ENCODE results near the gene ORMDL2.
"Not testable (repeated sequence)": the region's sequence is repeated elsewhere in the genome, so short reads cannot be mapped to it uniquely, and the experiment has no call there.

ORMDL2 gene

GRCh38 chr12:55828357-55828756 is 10.5 kb downstream of the ORMDL2 start:
- DNase-seq (ENCODE audit: low read depth in 1 of 2, low spot score in 1 of 2): no peak

- no peak for DNase-seq (ENCODE audit: low read depth in 1 of 2, low spot score in 1 of 2)
These were observed 12.2 kb downstream of the ORMDL2 start for GRCh38 chr12:55829967-55830600.

- no peak for DNase-seq (ENCODE audit: low read depth in 1 of 2, low spot score in 1 of 2)
These were observed 13.0 kb downstream of the ORMDL2 start for GRCh38 chr12:55830601-55831446.

- no peak for DNase-seq (ENCODE audit: low read depth in 1 of 2, low spot score in 1 of 2)
These were observed 13.6 kb downstream of the ORMDL2 start for GRCh38 chr12:55831447-55831815.

DNA sequence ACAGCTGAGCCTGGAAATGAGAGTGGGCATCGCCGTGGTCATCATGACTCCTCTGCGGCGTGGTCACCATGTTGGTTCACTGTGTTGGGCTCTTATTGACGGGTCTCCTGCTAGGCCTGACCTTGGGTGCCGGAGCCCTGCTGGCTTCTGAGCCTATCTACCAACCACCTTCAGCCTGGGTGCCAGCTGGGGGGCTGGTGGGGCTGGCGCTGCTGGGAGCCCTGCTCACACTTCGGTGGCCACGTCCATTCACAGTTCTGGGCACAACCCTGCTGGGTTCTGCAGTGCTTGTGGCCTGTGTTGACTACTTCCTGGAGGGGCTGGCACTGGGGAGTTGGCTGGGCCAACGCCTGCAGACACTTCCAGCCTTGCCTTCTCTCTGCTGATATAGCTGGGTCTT is 15.2 kb downstream of the ORMDL2 start:
- DNase-seq (ENCODE audit: low read depth in 1 of 2, low spot score in 1 of 2): no peak

DNA sequence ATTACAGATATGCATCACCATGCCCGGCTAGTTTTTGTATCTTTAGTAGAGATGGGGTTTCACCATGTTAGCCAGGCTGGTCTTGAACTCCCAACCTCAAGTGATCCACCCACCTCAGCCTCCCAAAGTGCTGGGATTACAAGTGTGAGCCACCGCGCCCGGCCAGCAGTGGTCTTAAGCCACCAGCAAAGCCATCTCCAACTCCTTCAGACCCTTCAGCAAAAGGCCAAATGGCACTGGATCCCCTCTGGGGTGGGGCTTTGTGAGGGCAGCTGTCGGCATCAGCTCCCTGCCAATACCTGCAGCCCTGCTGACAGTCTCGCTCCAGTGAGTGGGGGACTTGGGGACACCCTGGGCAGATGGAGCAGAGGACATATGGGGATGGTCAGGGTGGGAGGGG is 16.6 kb downstream of the ORMDL2 start:
- not testable (repeated sequence) for DNase-seq (ENCODE audit: low read depth in 1 of 2, low spot score in 1 of 2)

GRCh38 chr12:55838361-55838760 is 20.5 kb downstream of the ORMDL2 start:
- no peak for DNase-seq (ENCODE audit: low read depth in 1 of 2, low spot score in 1 of 2)

GRCh38 chr12:55839345-55840140 is 21.7 kb downstream of the ORMDL2 start:
- no peak for DNase-seq (ENCODE audit: low read depth in 1 of 2, low spot score in 1 of 2)

- DNase-seq (ENCODE audit: low read depth in 1 of 2, low spot score in 1 of 2): no peak
These were observed 22.9 kb downstream of the ORMDL2 start for GRCh38 chr12:55840581-55841351.

GRCh38 chr12:55842681-55843429 is 25.0 kb downstream of the ORMDL2 start, which contains the start of gene MMP19:
TSS of gene MMP19 (minus strand) at chr12:55842936. CDS start at chr12:55842830, 106 bp downstream.
- DNase-seq (ENCODE audit: low read depth in 1 of 2, low spot score in 1 of 2): no peak

- DNase-seq (ENCODE audit: low read depth in 1 of 2, low spot score in 1 of 2): no peak
These were observed 25.6 kb downstream of the ORMDL2 start for GRCh38 chr12:55843431-55843830.

DNA sequence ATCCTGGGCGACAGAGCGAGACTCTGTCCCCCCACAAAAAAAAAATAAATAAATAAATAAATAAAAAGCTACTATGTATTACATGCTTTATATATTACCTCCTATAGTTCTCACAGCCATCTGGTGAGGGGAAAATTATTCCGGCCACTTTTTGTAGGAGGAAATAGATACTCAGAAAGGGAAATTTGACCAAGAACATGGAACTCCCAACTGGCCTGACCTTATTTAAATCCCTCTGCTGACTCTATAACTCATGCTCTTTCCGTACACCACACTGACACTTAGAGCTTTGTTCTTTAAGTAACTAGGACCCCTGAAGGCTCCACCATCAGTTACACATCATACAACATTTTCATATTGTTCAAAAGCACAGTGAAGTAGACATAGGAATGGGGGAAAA is 27.1 kb downstream of the ORMDL2 start:
- no peak for DNase-seq (ENCODE audit: low read depth in 1 of 2, low spot score in 1 of 2)

DNA sequence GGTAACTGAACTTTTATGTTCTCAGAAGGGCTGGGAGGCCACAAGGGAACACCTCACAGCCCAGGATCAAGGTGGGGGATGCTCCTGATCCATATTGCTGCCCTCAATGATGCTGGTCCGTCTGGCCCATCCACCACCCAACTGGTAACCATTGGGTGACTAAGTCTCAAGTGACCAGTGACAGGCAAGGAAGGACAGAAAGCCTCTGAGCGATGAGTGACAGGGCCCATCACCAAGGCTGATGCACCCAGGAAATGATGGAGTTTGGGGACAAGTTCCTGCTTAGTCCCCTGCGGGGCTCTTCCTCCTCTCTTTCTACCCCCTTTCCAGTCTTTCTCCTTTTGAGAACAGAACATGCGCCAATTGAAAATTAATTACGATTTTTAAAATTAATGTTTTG is 27.5 kb downstream of the ORMDL2 start:
- DNase-seq (ENCODE audit: low read depth in 1 of 2, low spot score in 1 of 2): no peak

GRCh38 chr12:55845785-55846496 is 28.1 kb downstream of the ORMDL2 start:
- no peak for DNase-seq (ENCODE audit: low read depth in 1 of 2, low spot score in 1 of 2)

GRCh38 chr12:55847033-55847432 is 29.2 kb downstream of the ORMDL2 start:
- no peak for DNase-seq (ENCODE audit: low read depth in 1 of 2, low spot score in 1 of 2)

DNA sequence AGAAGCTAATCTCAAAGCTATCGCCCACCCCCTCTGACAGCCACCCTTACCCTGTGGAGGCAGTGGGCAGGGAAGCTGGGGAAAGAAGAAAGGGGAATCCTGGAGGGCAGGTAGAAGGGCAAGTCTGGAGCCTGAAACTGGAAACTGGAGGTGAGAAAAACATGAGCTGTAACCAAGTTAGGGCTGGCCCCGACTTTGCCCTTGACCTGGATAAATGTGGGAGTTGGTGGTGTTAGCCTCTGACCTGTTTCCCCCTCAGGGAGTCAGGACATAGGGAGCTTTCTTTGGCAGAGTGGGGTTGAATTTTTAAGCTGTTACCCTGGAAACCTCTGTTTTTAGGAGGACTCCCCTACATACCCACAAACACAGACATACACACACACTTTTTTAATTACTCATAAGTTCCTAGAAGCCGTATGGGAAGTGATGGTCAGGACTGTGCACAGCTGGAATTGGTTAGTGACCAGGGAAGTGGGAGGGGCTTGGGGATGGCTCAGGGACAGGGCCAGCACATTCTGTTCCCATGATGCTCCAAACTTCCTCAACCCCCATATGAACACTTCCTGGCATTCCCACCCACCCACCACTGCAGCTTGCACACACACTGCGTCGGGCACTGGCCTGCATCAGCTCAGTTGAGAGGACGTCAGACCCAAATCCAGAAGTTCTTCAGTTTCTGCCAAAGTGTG is 29.9 kb downstream of the ORMDL2 start:
- DNase-seq (ENCODE audit: low read depth in 1 of 2, low spot score in 1 of 2): no peak

DNA sequence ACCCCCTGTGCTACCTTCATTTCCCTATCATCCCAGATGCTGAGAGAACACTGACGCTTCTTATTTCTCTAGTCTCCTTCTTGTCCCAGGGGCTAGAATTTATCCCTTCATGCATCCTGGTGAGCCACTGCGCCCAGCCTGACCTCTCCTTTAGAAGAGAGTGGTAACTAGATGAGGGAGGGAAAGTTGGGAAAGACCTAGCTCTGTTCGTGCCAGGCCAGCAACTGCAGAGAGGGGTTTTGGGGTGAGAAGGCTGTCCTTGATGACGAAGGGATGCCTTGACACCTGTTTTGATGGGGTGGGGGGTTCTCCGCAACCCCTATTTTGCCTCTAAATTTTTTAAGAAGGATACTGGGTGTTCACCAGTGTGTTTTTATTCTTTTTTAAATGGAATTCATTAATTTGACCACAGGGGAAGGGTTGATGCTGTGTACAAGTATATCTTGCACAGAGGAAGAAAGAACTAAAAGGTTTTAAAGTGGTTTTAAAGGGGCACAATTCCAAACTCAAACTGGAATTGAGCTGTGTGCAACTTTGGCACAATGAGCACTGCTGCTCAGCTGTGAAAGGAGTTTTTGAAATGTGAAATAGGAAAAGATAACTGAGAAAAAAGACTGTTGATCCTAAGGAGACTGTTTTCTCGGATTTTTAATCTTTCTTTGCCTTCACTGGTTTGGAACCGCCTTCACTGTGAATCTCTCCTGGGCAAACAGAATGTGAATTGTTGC is 31.9 kb downstream of the ORMDL2 start:
- no peak for DNase-seq (ENCODE audit: low read depth in 1 of 2, low spot score in 1 of 2)

DNA sequence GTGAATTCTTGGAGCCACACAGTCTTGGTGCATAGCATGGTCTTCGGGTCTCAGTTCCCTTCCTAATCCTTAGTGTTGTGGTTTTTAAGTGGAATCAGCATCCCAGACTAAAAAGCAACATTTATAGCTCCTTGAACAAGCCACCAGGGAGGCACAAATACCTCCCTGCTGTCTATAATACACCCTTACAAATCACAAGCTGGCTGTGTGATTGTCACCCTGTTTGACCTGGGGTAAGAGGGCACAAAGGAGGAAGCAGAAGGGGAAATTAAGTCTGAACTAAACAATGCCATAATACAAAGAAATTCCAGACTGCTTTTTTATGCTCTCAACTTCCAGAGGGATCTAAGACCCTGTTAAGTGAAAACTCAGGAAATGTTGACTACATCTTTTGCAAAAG is 32.6 kb downstream of the ORMDL2 start:
- no peak for DNase-seq (ENCODE audit: low read depth in 1 of 2, low spot score in 1 of 2)
